HG02678 (cell line): ENCODE data around the gene DNAJC7.
"Not testable (repeated sequence)": the region's sequence is repeated elsewhere in the genome, so short reads cannot be mapped to it uniquely, and the experiment has no call there.

Source experiments
- ATAC-seq: cut with Tn5 transposase; IDR thresholded peaks from one replicate; pipeline ENCODE4 v1.9.1; 2021; ENCODE audit warnings: mild to moderate bottlenecking, moderate library complexity; ENCODE audit not compliant: unreplicated experiment

DNAJC7 gene

DNA sequence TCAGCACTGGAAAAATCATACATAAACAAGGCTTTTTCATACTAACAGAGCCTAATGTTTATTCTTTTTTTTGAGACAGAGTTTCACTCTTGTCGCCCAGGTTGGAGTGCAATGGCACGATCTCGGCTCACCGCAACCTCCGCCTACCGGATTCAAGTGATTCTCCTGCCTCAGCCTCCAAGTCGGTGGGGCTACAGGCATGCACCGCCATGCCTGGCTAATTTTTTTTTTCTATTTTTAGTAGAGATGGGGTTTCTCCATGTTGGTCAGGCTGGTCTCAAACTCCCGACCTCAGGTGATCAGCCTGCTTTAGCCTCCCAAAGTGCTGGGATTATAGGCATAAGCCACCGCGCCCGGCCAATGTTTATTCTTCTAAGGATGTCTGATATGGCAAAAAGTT is 3.5 kb downstream of the DNAJC7 start:
- ATAC-seq: not testable (repeated sequence)

DNA sequence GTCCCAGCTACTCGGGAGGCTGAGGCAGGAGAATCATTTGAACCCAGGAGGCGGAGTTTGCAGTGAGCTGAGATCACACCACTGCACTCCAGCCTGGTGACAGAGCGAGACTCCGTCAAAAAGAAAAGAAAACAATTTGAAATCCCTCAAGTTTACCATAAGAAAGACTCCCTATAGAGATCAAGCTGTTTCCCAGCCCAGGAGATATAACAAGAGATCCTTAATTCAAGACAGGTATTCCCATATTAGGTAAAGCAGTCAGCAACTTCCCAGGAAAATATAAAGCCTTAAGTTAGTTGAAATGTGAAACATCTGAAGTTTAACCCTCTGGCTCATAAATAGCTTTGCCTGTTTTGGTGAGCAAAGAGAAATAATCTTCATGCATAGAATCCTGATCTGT is 4.9 kb downstream of the DNAJC7 start:
- not testable (repeated sequence) for ATAC-seq

DNA sequence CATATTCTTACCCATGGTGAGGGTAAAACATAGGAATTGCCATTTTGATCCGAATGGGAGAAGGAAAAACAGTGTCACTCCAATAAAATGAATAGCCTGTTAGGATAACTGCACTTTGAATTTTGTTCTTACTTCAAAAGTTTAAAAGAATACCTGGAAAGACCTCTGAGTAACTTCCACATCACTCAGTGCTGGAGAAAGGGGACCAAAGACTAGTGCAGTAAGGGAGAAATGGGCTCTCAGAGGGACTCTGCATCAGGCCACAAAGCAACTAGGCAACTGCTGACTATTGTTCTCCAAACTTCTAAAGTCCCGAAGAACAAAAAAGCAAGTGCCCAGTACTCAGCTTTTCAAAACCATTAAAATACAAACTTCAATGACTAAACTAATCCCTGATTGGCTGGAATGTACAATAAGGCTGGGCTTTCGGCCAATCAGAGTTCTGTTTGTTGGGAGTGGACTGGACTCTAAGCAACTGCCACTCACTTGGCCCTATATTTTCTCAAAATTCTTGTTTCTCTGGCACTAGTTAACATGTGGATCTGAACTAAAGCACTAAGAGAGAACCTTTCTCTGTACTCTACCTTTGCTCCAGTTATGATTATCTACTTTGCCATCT is 6.2 kb downstream of the DNAJC7 start:
- ATAC-seq: no peak

- not testable (repeated sequence) for ATAC-seq
Observed at GRCh38 chr17:42010266-42010680, 7.0 kb downstream of the DNAJC7 start.

DNA sequence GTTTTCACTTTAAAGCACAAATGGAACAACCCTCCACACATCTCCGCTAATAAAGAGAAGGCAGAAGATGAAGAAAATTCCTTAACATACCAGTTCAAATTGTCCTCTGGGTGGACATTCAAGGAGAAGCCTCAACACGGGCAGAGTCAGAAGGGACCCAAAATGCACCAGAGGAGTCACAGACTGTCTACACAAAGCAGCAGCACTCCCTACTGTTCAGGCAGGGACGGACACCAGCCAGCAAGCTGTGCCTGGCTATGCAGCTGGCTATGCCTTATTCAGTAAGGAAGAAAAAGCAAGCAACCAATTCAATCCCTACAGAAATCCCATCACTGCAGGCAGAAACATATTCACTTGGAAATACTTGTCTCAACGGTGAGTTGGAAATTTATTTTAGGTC is 8.1 kb downstream of the DNAJC7 start:
- ATAC-seq: no peak

DNA sequence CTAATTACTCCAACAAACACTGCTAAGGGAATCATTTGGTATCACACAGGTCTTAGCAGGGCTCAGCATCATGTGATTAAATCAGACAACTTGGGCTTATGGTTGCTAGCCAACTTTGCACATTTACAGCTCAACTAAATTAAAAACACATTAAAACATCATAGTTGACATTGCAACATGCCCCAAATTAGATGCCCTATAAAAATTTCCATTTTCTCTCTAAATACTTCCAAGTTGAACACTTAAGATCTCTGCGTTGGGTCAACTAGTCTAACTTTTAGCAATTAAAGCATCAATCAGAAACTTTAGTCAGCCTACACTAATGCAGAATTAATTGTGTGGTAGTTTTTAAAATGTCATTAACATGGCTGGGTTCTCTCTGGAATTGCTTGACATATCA is 12.1 kb downstream of the DNAJC7 start:
- ATAC-seq: no peak

DNA sequence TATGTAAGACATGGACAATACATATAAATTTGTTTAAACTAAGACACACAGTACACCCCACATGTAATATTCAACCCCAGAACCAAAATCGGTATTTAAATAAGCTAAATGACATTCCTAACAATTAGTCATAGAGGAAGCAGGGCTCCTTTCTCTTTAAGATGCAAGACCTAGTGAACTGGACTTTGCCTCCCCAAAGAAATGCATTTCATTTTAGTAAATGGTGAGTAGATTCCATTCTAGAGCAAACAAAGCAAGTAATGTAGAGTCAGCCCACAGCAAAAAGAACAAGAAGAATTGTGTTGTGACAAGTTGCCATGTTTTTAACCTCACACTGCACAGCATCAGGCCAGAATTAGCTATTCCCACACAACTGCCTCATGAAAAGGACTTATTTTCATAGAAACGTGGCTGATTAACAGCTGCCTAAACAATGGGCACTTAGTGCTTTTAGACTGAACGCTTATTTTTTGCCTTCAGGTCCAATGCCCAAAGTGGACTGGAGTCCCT is 14.4 kb downstream of the DNAJC7 start:
- ATAC-seq: no peak

DNA sequence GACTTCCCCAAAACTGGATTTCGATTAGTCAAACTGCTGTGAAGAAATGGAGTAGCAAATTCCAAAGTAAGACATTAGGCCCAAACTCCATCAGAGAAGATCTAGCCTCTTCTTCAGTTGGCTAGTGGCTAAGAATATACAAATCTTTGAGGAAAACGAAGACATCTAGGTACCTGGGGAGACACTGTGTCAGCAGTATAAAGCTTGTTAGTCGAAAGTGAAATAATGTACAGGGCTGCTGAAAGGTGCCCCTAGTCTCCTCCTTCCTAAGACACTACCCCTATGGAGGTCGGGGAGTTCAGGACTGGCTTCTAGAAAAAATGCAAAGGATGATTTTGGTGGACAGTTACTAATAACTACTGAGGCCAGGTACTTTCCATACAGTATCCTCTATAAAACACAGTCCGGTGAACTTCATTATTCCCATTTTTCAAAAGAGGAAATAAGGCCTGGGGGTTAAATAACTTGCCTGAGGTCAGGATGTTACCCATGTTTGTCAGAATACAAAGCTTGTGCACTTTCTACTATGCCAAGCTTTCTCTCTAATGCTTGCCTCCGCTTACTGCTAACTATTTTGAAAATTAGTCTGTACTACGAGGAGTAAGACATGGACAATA is 15.0 kb downstream of the DNAJC7 start:
- ATAC-seq: no peak

GRCh38 chr17:42001729-42002128 is 15.5 kb downstream of the DNAJC7 start:
- ATAC-seq: no peak

DNA sequence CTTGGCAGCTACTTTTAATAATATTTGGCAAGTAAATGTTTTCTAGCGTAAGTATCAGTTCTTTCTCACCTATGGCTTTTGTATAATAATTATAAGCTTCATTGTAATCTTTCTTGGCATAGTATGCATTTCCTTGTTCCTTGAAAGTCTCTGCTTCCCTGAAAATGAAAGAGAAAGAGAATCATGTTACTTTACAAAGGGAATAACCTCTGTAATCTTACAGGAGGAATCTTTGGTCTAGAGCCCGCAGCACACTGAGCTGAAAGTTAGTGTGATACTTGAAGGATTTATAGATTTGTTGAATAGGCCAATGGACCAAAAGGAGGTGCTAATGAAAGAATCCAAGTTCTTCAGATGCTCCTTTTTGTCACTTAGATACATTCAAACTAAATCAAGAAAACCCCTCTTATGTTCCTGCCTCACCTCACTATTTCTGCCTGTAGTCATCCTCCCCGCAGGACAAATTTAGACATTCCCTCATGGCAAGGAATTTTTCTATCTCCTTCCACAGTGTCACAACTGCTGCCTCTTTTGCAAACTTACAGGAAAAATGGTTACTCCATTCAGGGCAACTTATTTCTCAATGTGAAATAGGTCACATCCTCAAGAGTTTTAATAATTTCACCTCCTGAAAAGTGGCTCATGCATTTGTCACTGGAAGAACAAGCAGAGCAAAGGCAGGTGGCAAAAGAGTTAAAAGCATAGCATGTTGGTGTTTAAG is 16.7 kb downstream of the DNAJC7 start:
- ATAC-seq: no peak

GRCh38 chr17:41998497-41998896 is 18.7 kb downstream of the DNAJC7 start:
- ATAC-seq: no peak

DNA sequence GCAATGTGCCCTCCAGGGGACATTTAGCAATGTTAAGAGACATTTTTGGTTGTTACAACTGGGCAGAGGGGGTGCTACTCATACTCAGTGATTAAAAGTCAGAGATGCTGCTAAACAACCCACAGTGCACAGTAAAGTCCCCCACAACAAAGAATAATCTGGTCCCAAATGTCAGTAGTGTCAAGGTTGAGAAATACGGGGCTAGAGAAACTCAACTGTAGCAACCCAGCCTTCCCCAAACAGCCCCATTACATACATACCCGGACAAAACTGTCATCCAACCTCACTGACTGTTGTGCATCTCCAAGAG is 20.4 kb downstream of the DNAJC7 start:
- ATAC-seq: no peak

GRCh38 chr17:41992576-41992975 is 24.7 kb downstream of the DNAJC7 start:
- ATAC-seq: no peak

- ATAC-seq: no peak
Observed at GRCh38 chr17:41989702-41990419, 27.4 kb downstream of the DNAJC7 start.

- ATAC-seq: no peak
Observed at GRCh38 chr17:41988418-41988817, 28.8 kb downstream of the DNAJC7 start.

GRCh38 chr17:41987642-41988041 is 29.6 kb downstream of the DNAJC7 start:
- no peak for ATAC-seq

GRCh38 chr17:41986634-41987033 is 30.6 kb downstream of the DNAJC7 start:
- no peak for ATAC-seq

DNA sequence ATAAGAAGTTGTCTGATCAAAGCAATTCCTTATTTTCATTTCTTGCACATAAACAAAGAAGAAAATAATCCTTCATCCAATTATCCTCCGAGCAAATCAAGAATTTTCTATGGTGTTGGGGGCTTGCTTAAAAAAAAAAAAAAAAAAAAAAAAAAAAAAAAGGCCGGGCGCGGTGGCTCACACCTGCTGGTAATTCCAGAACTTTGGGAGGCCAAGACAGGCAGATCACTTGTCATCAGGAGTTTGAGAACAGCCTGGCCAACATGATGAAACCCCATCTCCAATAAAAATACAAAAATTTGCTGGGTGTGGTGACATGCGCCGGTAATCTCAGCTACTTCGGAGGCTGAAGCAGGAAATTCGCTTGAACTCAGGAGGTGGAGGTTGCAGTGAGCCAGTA is 31.3 kb downstream of the DNAJC7 start:
- no peak for ATAC-seq

DNA sequence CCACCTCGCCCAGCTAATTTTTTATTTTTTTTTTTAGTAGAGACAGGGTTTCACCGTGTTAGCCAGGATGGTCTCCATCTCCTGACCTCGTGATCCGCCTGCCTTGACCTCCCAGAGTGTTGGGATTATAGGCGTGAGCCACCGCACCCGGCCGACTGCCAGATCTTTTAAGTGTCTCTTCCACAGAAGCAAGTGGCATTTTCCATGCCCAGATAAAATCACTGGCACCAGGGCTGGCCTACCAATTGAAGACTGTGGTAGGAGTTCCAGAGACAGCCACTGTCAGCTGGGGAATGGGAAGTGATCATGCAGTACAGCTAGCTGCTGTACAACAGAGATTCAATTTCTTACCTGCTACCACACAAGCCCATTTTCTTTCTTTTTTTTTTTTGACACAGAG is 32.8 kb downstream of the DNAJC7 start:
- ATAC-seq: no peak

DNA sequence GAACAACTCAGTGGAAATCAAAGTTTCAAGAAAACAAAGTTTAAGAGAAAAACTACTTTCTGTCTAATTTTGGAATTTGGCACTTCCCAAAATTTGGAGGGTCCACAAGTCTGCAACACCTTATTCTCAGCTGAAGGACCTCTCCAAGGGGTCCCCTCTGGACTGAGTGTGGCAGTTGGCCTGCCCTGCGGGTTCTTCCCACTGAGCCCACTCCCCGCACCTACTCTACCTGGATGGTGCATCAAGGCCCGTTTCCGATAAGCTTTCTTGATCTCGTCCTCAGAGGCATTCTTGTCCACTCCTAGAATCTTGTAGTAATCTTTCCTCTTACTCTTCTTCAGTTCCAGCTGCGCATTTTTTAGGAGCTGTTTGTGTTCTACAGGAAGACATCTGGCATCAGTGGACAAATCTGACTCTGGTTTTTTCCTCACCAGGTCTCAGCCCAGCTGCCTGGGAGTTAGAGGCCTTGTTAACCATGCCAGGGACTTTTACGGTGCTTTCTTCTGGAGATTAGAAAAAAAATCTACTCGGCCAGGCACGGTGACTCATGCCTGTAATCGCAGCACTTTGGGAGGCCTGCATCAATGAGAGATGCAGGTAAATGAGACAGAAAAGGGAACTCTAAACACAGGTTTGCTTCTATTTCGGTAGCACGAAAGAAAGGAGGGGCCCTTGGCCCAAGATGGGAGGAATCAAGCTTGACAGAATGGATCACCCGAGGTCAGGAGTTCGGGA is 35.0 kb downstream of the DNAJC7 start:
- no peak for ATAC-seq

DNA sequence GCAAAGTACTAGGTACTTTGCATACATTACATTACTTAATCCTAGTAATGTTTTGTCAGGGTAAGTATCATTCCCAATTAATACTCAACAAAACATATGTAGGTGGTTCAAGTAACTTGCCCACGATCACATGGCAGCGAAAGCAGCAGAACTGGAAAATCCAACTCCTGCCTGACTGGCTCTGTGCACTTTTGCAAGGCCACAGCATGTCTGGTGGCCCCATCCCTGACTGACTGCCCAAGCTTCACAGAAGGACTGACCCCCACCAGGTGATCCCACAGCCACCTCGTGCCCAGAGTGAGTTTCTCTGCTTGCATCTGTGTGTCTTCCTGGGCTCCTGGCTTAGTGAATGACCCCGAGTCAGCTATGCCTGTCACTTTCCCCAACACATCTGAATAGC is 39.2 kb downstream of the DNAJC7 start:
- ATAC-seq: no peak
